GM23338 (cell line): ENCODE measurements around the gene GAK. TPM values are rescaled to one million over a fixed set of nuclear protein-coding genes. Genes with fewer than 3 reads are reported as not detected.

Experiments
- ATAC-seq: fragments of 200-7000 bp; cut with Tn5 transposase; 3 replicates; pipeline ENCODE4 v1.9.1; 2020
- DNase-seq: peaks from one replicate; pipeline ENCODE4 v3.0.0-alpha.2; 2015; ENCODE audit warnings: low spot score
- H2AFZ ChIP-seq: fragments of 200-600 bp; sonication (generic); 2 replicates; pipeline ENCODE4 v1.8.0; 2016; ENCODE audit warnings: antibody characterized with exemption, mild to moderate bottlenecking, moderate library complexity
- H3F3A ChIP-seq: fragments of 200-600 bp; sonication (generic); replicated peaks from 2 replicates; pipeline ENCODE4 v1.8.0; 2017; ENCODE audit warnings: antibody characterized with exemption, mixed run types, low read depth
- H3K27ac ChIP-seq: fragments of 200-600 bp; sonication (generic); 2 replicates; pipeline ENCODE4 v1.6.1; 2016; ENCODE audit warnings: low read depth
- H3K27me3 ChIP-seq: fragments of 200-600 bp; sonication (generic); 2 replicates; pipeline ENCODE4 v1.8.0; 2016; ENCODE audit warnings: mild to moderate bottlenecking, mixed run types, moderate library complexity; ENCODE audit not compliant: insufficient read depth
- H3K36me3 ChIP-seq: fragments of 200-600 bp; sonication (generic); 2 replicates; pipeline ENCODE4 v1.8.0; 2016; ENCODE audit warnings: mild to moderate bottlenecking; ENCODE audit not compliant: insufficient read depth
- H3K4me1 ChIP-seq: fragments of 200-600 bp; sonication (generic); 2 replicates; pipeline ENCODE4 v1.8.0; 2016; ENCODE audit warnings: mild to moderate bottlenecking, moderate library complexity; ENCODE audit not compliant: insufficient read depth
- H3K4me2 ChIP-seq: fragments of 200-600 bp; sonication (generic); 2 replicates; pipeline ENCODE4 v1.7.1; 2017; ENCODE audit warnings: mixed run types
- H3K4me3 ChIP-seq: fragments of 200-600 bp; sonication (generic); 2 replicates; pipeline ENCODE4 v1.6.1; 2016; ENCODE audit warnings: mixed run types
- H3K79me2 ChIP-seq: fragments of 200-600 bp; sonication (generic); replicated peaks from 2 replicates; pipeline ENCODE4 v1.8.0; 2017; ENCODE audit warnings: mild to moderate bottlenecking; ENCODE audit not compliant: insufficient read depth
- H3K9me2 ChIP-seq: fragments of 200-600 bp; sonication (generic); 2 replicates; pipeline ENCODE4 v1.8.0; 2017; ENCODE audit not compliant: insufficient read depth
- H4K20me1 ChIP-seq: fragments of 200-600 bp; sonication (generic); replicated peaks from 2 replicates; pipeline ENCODE4 v1.8.0; 2017; ENCODE audit warnings: mild to moderate bottlenecking; ENCODE audit not compliant: insufficient read depth
- H3K27ac Mint-ChIP-seq: 2 replicates; pipeline ENCODE4 v1.8.0; 2020; ENCODE audit warnings: inconsistent platforms, mild to moderate bottlenecking, moderate library complexity, mixed read lengths
- H3K27me3 Mint-ChIP-seq: 3 replicates; pipeline ENCODE4 v1.8.0; 2022; ENCODE audit warnings: low read depth, mild to moderate bottlenecking, moderate library complexity, mixed read lengths, inconsistent platforms; ENCODE audit not compliant: insufficient read depth, poor library complexity
- H3K36me3 Mint-ChIP-seq: 3 replicates; pipeline ENCODE4 v1.8.0; 2021; ENCODE audit warnings: low read depth, mild to moderate bottlenecking, inconsistent platforms, moderate library complexity, mixed read lengths
- H3K4me1 Mint-ChIP-seq: 3 replicates; pipeline ENCODE4 v1.8.0; 2020; ENCODE audit warnings: mild to moderate bottlenecking, inconsistent platforms, mixed read lengths
- H3K4me3 Mint-ChIP-seq: 3 replicates; pipeline ENCODE4 v1.8.0; 2021; ENCODE audit warnings: moderate library complexity, mild to moderate bottlenecking, inconsistent platforms, mixed read lengths
- H3K9me3 Mint-ChIP-seq: 3 replicates; pipeline ENCODE4 v1.8.0; 2020; ENCODE audit warnings: moderate library complexity, mild to moderate bottlenecking, inconsistent platforms, mixed read lengths
- CREB1 ChIP-seq: fragments of 250-450 bp; sonication (Bioruptor Pico); IDR thresholded peaks from 2 replicates; pipeline ENCODE4 v1.5.0; 2020; ENCODE audit warnings: low read depth, mild to moderate bottlenecking, moderate library complexity
- CTCF ChIP-seq, 2 experiments: fragments of 200-600 bp in 1 of 2; sonication (generic) in 1 of 2; conservative IDR thresholded peaks; 2 replicates each; pipeline versions ENCODE4 v1.5.1 to v1.6.1; 2016 to 2017; ENCODE audit warnings: antibody characterized with exemption in 2 of 2, low read depth in 2 of 2, mild to moderate bottlenecking in 2 of 2, moderate library complexity in 1 of 2
- EZH2 ChIP-seq: fragments of 200-600 bp; sonication (generic); IDR thresholded peaks from one replicate; pipeline ENCODE4 v1.8.0; 2017; ENCODE audit warnings: antibody characterized with exemption, mild to moderate bottlenecking, low read depth; ENCODE audit not compliant: unreplicated experiment
- EZH2phosphoT487 ChIP-seq: fragments of 200-600 bp; sonication (generic); IDR thresholded peaks from one replicate; pipeline ENCODE4 v1.8.1; 2018; ENCODE audit warnings: antibody characterized with exemption; ENCODE audit not compliant: unreplicated experiment
- JUNB ChIP-seq: IDR thresholded peaks from one replicate; pipeline ENCODE4 v1.6.1; 2016; ENCODE audit warnings: antibody characterized with exemption; ENCODE audit not compliant: unreplicated experiment
- NANOG ChIP-seq: IDR thresholded peaks from 2 replicates; pipeline ENCODE4 v1.6.1; 2016; ENCODE audit warnings: antibody characterized with exemption, borderline replicate concordance
- POLR2AphosphoS5 ChIP-seq: IDR thresholded peaks from 2 replicates; pipeline ENCODE4 v1.6.1; 2016; ENCODE audit warnings: antibody characterized with exemption, low read depth
- REST ChIP-seq: IDR thresholded peaks from one replicate; pipeline ENCODE4 v1.6.1; 2018; ENCODE audit warnings: antibody characterized with exemption; ENCODE audit not compliant: unreplicated experiment
- STAT1 ChIP-seq: IDR thresholded peaks from one replicate; pipeline ENCODE4 v1.6.1; 2016; ENCODE audit warnings: antibody characterized with exemption; ENCODE audit not compliant: unreplicated experiment
- ZNF114 ChIP-seq: fragments of 250-450 bp; sonication (Bioruptor Pico); IDR thresholded peaks from 2 replicates; pipeline ENCODE4 v1.5.0; 2020; ENCODE audit warnings: mild to moderate bottlenecking, moderate library complexity
- ZNF331 ChIP-seq: fragments of 250-450 bp; sonication (Bioruptor Pico); IDR thresholded peaks from 2 replicates; pipeline ENCODE4 v1.5.0; 2020; ENCODE audit warnings: low read depth, mild to moderate bottlenecking, moderate library complexity
- ZNF462 ChIP-seq: fragments of 250-450 bp; sonication (Bioruptor Pico); IDR thresholded peaks from 2 replicates; pipeline ENCODE4 v1.5.0; 2020; ENCODE audit warnings: mild to moderate bottlenecking, moderate library complexity
- polyA plus RNA-seq: library from polyadenylated mRNA; unstranded; fragments of >200 nt; fragmentation: Nextera tagmentation; extraction: Ambion mirVana; gene quantifications from 2 replicates; pipeline ENCODE4 v1.2.1, GENCODE V29; 2016
- total RNA-seq: library from RNA; depleted of rRNA; stranded (reverse); fragments of >200 nt; shearing (Covaris generic); gene quantifications from 2 replicates; pipeline ENCODE4 v1.2.3, GENCODE V29; 2014
- TF ChIP-seq, protein P1 (sequence below): IDR thresholded peaks from 2 replicates; pipeline ENCODE4 v1.6.1; 2016; ENCODE audit warnings: antibody characterized with exemption

The GAK gene
- total and polyA plus RNA-seq, 2 experiments from 2014 or later: 48.5 to 124 TPM

DNA sequence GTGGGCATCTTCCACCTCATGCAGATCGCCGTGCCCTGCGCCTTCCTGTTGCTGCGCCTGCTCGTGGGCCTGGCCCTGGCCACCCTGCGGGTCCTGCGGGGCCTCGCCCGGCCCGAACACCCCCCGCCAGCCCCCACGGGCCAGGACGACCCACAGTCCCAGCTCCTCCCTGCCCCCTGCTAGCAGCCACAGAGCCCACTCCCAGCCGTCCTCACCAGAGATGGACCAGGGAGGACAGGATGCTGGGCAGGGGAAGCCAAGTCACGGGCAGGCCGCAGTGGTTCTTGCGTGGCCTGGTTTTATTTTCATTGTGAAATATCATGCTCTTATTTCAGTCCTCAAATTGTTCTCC lies 26.2 kb upstream of the GAK start:
- Histone ChIP-seq H3F3A (no peaks in the 10 kb centered on the region), H3K27ac (no peak overlapping the region), H2AFZ (no peak overlapping the region), H3K27me3 (no peaks in the 10 kb centered on the region), H4K20me1 (no peaks in the 10 kb centered on the region; the same call in 1 of the 2 replicates), H3K36me3 (no peaks in the 10 kb centered on the region), H3K79me2 (no peaks in the 10 kb centered on the region), H3K4me3 (no peak overlapping the region), H3K9me2 (no peaks in the 10 kb centered on the region), H3K4me1 (no peaks in the 10 kb centered on the region), H3K4me2 (no peak overlapping the region)
- Mint-ChIP-seq H3K4me1 (no peaks in the 10 kb centered on the region), H3K36me3 (no peaks in the 10 kb centered on the region; the same call in 2 of the 3 replicates), H3K4me3 (no peak overlapping the region), H3K9me3 (no peaks in the 10 kb centered on the region), H3K27ac (no peak overlapping the region), H3K27me3 (no peaks in the 10 kb centered on the region)
- ATAC-seq (no peak), DNase-seq (no peak)
- TF ChIP-seq ZNF462 (no peak), ZNF114 (CRISPR knock-in tag) (no peak), EZH2phosphoT487 (no peak), ZNF331 (CRISPR knock-in tag) (no peak), REST (no peak), STAT1 (no peak), CREB1 (CRISPR knock-in tag) (no peak), NANOG (no peak), EZH2 (no peak), JUNB (no peak), CTCF (conservative IDR thresholded peaks at IDR 0.05; ENCODE audit: low read depth in 2 of 2) (no peak), POLR2AphosphoS5 (no peak)
- TF ChIP-seq, protein P1, sequence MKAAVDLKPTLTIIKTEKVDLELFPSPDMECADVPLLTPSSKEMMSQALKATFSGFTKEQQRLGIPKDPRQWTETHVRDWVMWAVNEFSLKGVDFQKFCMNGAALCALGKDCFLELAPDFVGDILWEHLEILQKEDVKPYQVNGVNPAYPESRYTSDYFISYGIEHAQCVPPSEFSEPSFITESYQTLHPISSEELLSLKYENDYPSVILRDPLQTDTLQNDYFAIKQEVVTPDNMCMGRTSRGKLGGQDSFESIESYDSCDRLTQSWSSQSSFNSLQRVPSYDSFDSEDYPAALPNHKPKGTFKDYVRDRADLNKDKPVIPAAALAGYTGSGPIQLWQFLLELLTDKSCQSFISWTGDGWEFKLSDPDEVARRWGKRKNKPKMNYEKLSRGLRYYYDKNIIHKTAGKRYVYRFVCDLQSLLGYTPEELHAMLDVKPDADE: no peak
